ENCODE data around the gene TRPM5.

TRPM5 gene

GRCh38 chr11:2416765-2417164, 27.5 kb downstream of the TRPM5 start:
- CTCF ChIA-PET: interaction anchor here (0.8 to 13.3 kb wide), 5 partner anchors 14 to 230 kb away, joined by 3 to 381 read pairs (median 70); partner anchors contain the start of genes C11orf21, TSPAN32 and TSSC4
- no peak for DNase-seq (ENCODE audit: low read depth, low spot score)
- H3K4me3 ChIP-seq (ENCODE audit: low read depth, low read length): no peak overlapping the region
- POLR2A ChIA-PET: no interaction called here
- no peak for TF ChIP-seq CTCF (IDR thresholded peaks at IDR 0.05; ENCODE audit: insufficient read depth, low read length, missing control alignments)

GRCh38 chr11:2415601-2416380, 28.5 kb downstream of the TRPM5 start:
- DNase-seq (ENCODE audit: low read depth, low spot score): no peak
- TF ChIP-seq CTCF (IDR thresholded peaks at IDR 0.05; ENCODE audit: insufficient read depth, low read length, missing control alignments): no peak
- POLR2A ChIA-PET: no interaction called here
- CTCF ChIA-PET: interaction anchor here (1.2 to 13.3 kb wide), 2 partner anchors 110 to 117 kb away, joined by 3 to 381 read pairs; partner anchors contain the start of genes C11orf21 and TSPAN32
- no peak overlapping the region for H3K4me3 ChIP-seq (ENCODE audit: low read depth, low read length)

GRCh38 chr11:2415171-2415570, 29.1 kb downstream of the TRPM5 start:
- POLR2A ChIA-PET: no interaction called here
- CTCF ChIA-PET: interaction anchor here (1.2 to 13.3 kb wide), 2 partner anchors 109 to 118 kb away, joined by 3 to 381 read pairs; partner anchors contain the start of genes C11orf21 and TSPAN32
- H3K4me3 ChIP-seq (ENCODE audit: low read depth, low read length): no peak overlapping the region
- DNase-seq (ENCODE audit: low read depth, low spot score): no peak
- no peak for TF ChIP-seq CTCF (IDR thresholded peaks at IDR 0.05; ENCODE audit: insufficient read depth, low read length, missing control alignments)

- POLR2A ChIA-PET: no interaction called here
- CTCF ChIA-PET: interaction anchor here (13.3 kb wide), 1 partner anchor 108 kb away, joined by 381 read pairs; the partner anchor contains the start of genes C11orf21 and TSPAN32
These were observed 29.7 kb downstream of the TRPM5 start for GRCh38 chr11:2414616-2415015.

GRCh38 chr11:2413742-2414579, 30.4 kb downstream of the TRPM5 start:
- no peak for TF ChIP-seq CTCF (IDR thresholded peaks at IDR 0.05; ENCODE audit: insufficient read depth, low read length, missing control alignments)
- CTCF ChIA-PET: interaction anchor here (0.9 to 13.3 kb wide), 4 partner anchors 9 to 215 kb away, joined by 3 to 381 read pairs (median 4); partner anchors contain the start of genes C11orf21 and TSPAN32
- DNase-seq (ENCODE audit: low read depth, low spot score): no peak
- H3K4me3 ChIP-seq (ENCODE audit: low read depth, low read length): no peak overlapping the region
- POLR2A ChIA-PET: no interaction called here

More at GRCh38 chr11:2414616-2415015, 29.7 kb downstream of the TRPM5 start:
- DNase-seq (ENCODE audit: low read depth, low spot score): no peak
- no peak overlapping the region for H3K4me3 ChIP-seq (ENCODE audit: low read depth, low read length)
- TF ChIP-seq CTCF (IDR thresholded peaks at IDR 0.05; ENCODE audit: insufficient read depth, low read length, missing control alignments): no peak

Measured in AG04449 (cell line).